Measurements from ENCODE around the gene PBX3. TPM values are rescaled to one million over a fixed set of nuclear protein-coding genes. Genes with fewer than 3 reads are reported as not detected.

The PBX3 gene
- total RNA-seq, 3 donors from 2014 or later (not counting 1 experiment from before 2014, with no cell fraction given): 42.1 to 46.9 (median 44.6) TPM

GRCh38 chr9:125743682-125744428, 3.3 kb upstream of the PBX3 start:
- H3K4me1 Mint-ChIP-seq: peaks cover 17% of the 10 kb centered on the region in 2 donors
- H3K27ac Mint-ChIP-seq: no peak overlapping the region
- H3K4me1 ChIP-seq (ENCODE audit: control insufficient read depth, insufficient read depth, low read length): peaks cover 12% of the 10 kb centered on the region
- intact Hi-C loops (cut with micrococcal nuclease): no loop called here
- no peaks in the 10 kb centered on the region for H3K27me3 Mint-ChIP-seq (ENCODE audit: low read depth in 2 of 2)
- H3K4me3 Mint-ChIP-seq: no peak overlapping the region
- H3K9me3 ChIP-seq (ENCODE audit: control insufficient read depth, insufficient read depth, low read length): no peaks in the 10 kb centered on the region
- no peak overlapping the region for H3K4me3 ChIP-seq (ENCODE audit: low read length)
- H3K27me3 ChIP-seq (ENCODE audit: control insufficient read depth, insufficient read depth, low read length): no peaks in the 10 kb centered on the region
- no peaks in the 10 kb centered on the region for H3K36me3 Mint-ChIP-seq
- WGBS (ENCODE audit: insufficient coverage): 84% methylated on average over 5 of the region's 5 CpGs
- no peak overlapping the region for H3K27ac ChIP-seq (ENCODE audit: low read length)
- DNase-seq (no peak), ATAC-seq (no peak)
- no peaks in the 10 kb centered on the region for H3K9me3 Mint-ChIP-seq
- H3K36me3 ChIP-seq (ENCODE audit: control insufficient read depth, insufficient read depth, low read length): no peaks in the 10 kb centered on the region
- TF ChIP-seq, protein P1, sequence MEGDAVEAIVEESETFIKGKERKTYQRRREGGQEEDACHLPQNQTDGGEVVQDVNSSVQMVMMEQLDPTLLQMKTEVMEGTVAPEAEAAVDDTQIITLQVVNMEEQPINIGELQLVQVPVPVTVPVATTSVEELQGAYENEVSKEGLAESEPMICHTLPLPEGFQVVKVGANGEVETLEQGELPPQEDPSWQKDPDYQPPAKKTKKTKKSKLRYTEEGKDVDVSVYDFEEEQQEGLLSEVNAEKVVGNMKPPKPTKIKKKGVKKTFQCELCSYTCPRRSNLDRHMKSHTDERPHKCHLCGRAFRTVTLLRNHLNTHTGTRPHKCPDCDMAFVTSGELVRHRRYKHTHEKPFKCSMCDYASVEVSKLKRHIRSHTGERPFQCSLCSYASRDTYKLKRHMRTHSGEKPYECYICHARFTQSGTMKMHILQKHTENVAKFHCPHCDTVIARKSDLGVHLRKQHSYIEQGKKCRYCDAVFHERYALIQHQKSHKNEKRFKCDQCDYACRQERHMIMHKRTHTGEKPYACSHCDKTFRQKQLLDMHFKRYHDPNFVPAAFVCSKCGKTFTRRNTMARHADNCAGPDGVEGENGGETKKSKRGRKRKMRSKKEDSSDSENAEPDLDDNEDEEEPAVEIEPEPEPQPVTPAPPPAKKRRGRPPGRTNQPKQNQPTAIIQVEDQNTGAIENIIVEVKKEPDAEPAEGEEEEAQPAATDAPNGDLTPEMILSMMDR (IDR thresholded peaks at IDR 0.05): no peak

- no peak for ATAC-seq
- intact Hi-C loops (cut with micrococcal nuclease): loop anchor here (5.0 kb wide), 1 partner anchor 37 kb away; the partner anchor contains the start of gene MAPKAP1
- Histone ChIP-seq H3K4me1 (ENCODE audit: control insufficient read depth, insufficient read depth, low read length) (peaks cover 13% of the 10 kb centered on the region), H3K9me3 (ENCODE audit: control insufficient read depth, insufficient read depth, low read length) (no peaks in the 10 kb centered on the region), H3K27ac (ENCODE audit: low read length) (no peak overlapping the region), H3K27me3 (ENCODE audit: control insufficient read depth, insufficient read depth, low read length) (no peaks in the 10 kb centered on the region), H3K36me3 (ENCODE audit: control insufficient read depth, insufficient read depth, low read length) (no peaks in the 10 kb centered on the region), H3K4me3 (ENCODE audit: low read length) (no peak overlapping the region)
- Mint-ChIP-seq H3K27ac (peak overlapping the region; percentile 17 to 88), H3K4me1 (peaks cover 24 to 25% of the 10 kb centered on the region in 2 donors), H3K27me3 (ENCODE audit: low read depth in 2 of 2) (no peaks in the 10 kb centered on the region), H3K4me3 (peak overlapping the region; percentile 94), H3K36me3 (no peaks in the 10 kb centered on the region), H3K9me3 (no peaks in the 10 kb centered on the region)
- TF ChIP-seq, protein P1 (IDR thresholded peaks at IDR 0.05): no peak
- WGBS (ENCODE audit: insufficient coverage): 99% methylated on average over 4 of the region's 5 CpGs
- no peak for DNase-seq
Observed at GRCh38 chr9:125744616-125745015, 2.6 kb upstream of the PBX3 start.

- TF ChIP-seq, protein P1 (IDR thresholded peaks at IDR 0.05): no peak
- no peaks in the 10 kb centered on the region for H3K27me3 Mint-ChIP-seq (ENCODE audit: low read depth in 2 of 2)
- no peak overlapping the region for H3K27ac ChIP-seq (ENCODE audit: low read length)
- no peak for ATAC-seq
- H3K4me1 ChIP-seq (ENCODE audit: control insufficient read depth, insufficient read depth, low read length): peaks cover 13% of the 10 kb centered on the region
- peak overlapping the region; percentile 88 to 91 for H3K27ac Mint-ChIP-seq
- no peak for DNase-seq
- WGBS (ENCODE audit: insufficient coverage): 88% methylated on average over 1 of the region's 1 CpG
- intact Hi-C loops (cut with micrococcal nuclease): loop anchor here (5.0 kb wide), 1 partner anchor 38 kb away; the partner anchor contains the start of gene MAPKAP1
- no peaks in the 10 kb centered on the region for H3K36me3 ChIP-seq (ENCODE audit: control insufficient read depth, insufficient read depth, low read length)
- H3K36me3 Mint-ChIP-seq: no peaks in the 10 kb centered on the region
- H3K9me3 Mint-ChIP-seq: no peaks in the 10 kb centered on the region
- no peak overlapping the region for H3K4me3 ChIP-seq (ENCODE audit: low read length)
- no peaks in the 10 kb centered on the region for H3K9me3 ChIP-seq (ENCODE audit: control insufficient read depth, insufficient read depth, low read length)
- H3K27me3 ChIP-seq (ENCODE audit: control insufficient read depth, insufficient read depth, low read length): no peaks in the 10 kb centered on the region
- peaks cover 26 to 27% of the 10 kb centered on the region in 2 donors for H3K4me1 Mint-ChIP-seq
- peak overlapping the region; percentile 94 for H3K4me3 Mint-ChIP-seq
Observed at GRCh38 chr9:125745018-125745417, 2.2 kb upstream of the PBX3 start.

All from natural killer cell (primary cell).